K562 (cell line): ENCODE results near the gene SLIT1. TPM values are rescaled to one million over a fixed set of nuclear protein-coding genes. Genes with fewer than 3 reads are reported as not detected.

Experiments used
- ATAC-seq: fragments of 200-7000 bp; cut with Tn5 transposase; 3 replicates; pipeline ENCODE4 v1.9.1; 2020; ENCODE audit warnings: moderate library complexity
- BruUV-seq: library from RNA; stranded (reverse); fragments of 400-500 nt; replicated peaks from 2 replicates; lab custom pipeline; 2021; lab: Mats Ljungman, UMichigan
- CTCF ChIA-PET: fragments of 300-600 bp; formaldehyde crosslinking; extraction: SDS; loops from one replicate; lab custom pipeline; 2021; ENCODE audit warnings: low intra/inter-chr PET ratio; lab: Yijun Ruan, JAX
- POLR2A ChIA-PET: fragments of 300-600, 350-650 bp; sonication (Branson Sonifier 250); formaldehyde crosslinking; extraction: SDS; loops from one replicate; lab custom pipeline; 2021; ENCODE audit warnings: antibody characterized with exemption, inconsistent platforms; lab: Yijun Ruan, JAX
- DNase-seq, 4 experiments: peaks; one replicate each; pipeline versions ENCODE4 v3.0.0 to v3.0.0-alpha.2; 2011 to 2018; ENCODE audit warnings: low spot score in 3 of 4, mixed read lengths in 3 of 4; ENCODE audit errors: extremely low read depth in 1 of 4
- FAIRE-seq: peaks from 2 replicates; lab custom pipeline; 2011; peaks lifted over from hg19 to GRCh38; lab: Jason Lieb, UNC
- H2AFZ ChIP-seq: 2 replicates; pipeline ENCODE4 v1.6.0; 2011; ENCODE audit warnings: low read depth, low read length, control low read depth, inconsistent platforms
- H3K27ac ChIP-seq: fragments of 200-600 bp; 3 replicates; pipeline ENCODE4 v1.8.0; 2011; ENCODE audit warnings: low read depth, mild to moderate bottlenecking, control low read depth, inconsistent platforms, low read length, moderate library complexity, mixed read lengths; ENCODE audit errors: extremely low read depth
- H3K27me3 ChIP-seq, 2 experiments: fragments of 300-600 bp in 1 of 2; 2 replicates in 1 of 2; 3 replicates in 1 of 2; pipeline versions ENCODE4 v1.6.0 to v1.8.0; 2011; ENCODE audit warnings: inconsistent platforms in 2 of 2, low read length in 2 of 2, mild to moderate bottlenecking in 1 of 2, mixed read lengths in 1 of 2, moderate library complexity in 1 of 2; ENCODE audit not compliant: control insufficient read depth in 2 of 2, insufficient read depth in 2 of 2
- H3K36me3 ChIP-seq: fragments of 300-600 bp; 3 replicates; pipeline ENCODE4 v1.8.0; 2011; ENCODE audit warnings: mild to moderate bottlenecking, low read length, inconsistent platforms; ENCODE audit not compliant: control insufficient read depth, insufficient read depth
- H3K4me1 ChIP-seq, 2 experiments: fragments of 200-600 bp in 1 of 2; replicated peaks in 1 of 2; 2 replicates in 1 of 2; 3 replicates in 1 of 2; pipeline versions ENCODE4 v1.5.1 to v1.8.0; 2011; ENCODE audit warnings: inconsistent platforms in 2 of 2, low read length in 2 of 2, mild to moderate bottlenecking in 1 of 2, mixed read lengths in 1 of 2, moderate library complexity in 1 of 2; ENCODE audit not compliant: control insufficient read depth in 2 of 2, insufficient read depth in 2 of 2
- H3K4me2 ChIP-seq: 2 replicates; pipeline ENCODE4 v1.6.1; 2011; ENCODE audit warnings: low read length, control low read depth, inconsistent platforms, mixed read lengths; ENCODE audit not compliant: insufficient read depth
- H3K4me3 ChIP-seq: fragments of 200-600 bp; sonication (generic), shearing (Covaris generic); 2 replicates; pipeline ENCODE4 v1.5.1; 2016; ENCODE audit warnings: control low read depth, inconsistent platforms
- H3K79me2 ChIP-seq: fragments of 200-600 bp; 3 replicates; pipeline ENCODE4 v1.8.0; 2011; ENCODE audit warnings: low read length, inconsistent platforms; ENCODE audit not compliant: control insufficient read depth, insufficient read depth
- H3K9ac ChIP-seq, 2 experiments: 2 replicates each; pipeline versions ENCODE4 v1.6.0 to v1.6.1; 2011; ENCODE audit warnings: low read depth in 2 of 2, low read length in 2 of 2, control low read depth in 1 of 2, inconsistent platforms in 1 of 2, mild to moderate bottlenecking in 1 of 2, mixed read lengths in 1 of 2; ENCODE audit not compliant: insufficient read depth in 1 of 2
- H3K9me1 ChIP-seq: one replicate; pipeline ENCODE4 v1.6.0; 2011; ENCODE audit warnings: inconsistent platforms, mild to moderate bottlenecking, low read length, moderate library complexity; ENCODE audit not compliant: control insufficient read depth, insufficient read depth
- H3K9me3 ChIP-seq: replicated peaks from 2 replicates; pipeline ENCODE4 v1.5.1; 2011; ENCODE audit warnings: low read depth, low read length, inconsistent platforms; ENCODE audit not compliant: control insufficient read depth, insufficient read depth
- H4K20me1 ChIP-seq: replicated peaks from 2 replicates; pipeline ENCODE4 v1.6.1; 2011; ENCODE audit warnings: low read length, inconsistent platforms, mixed read lengths; ENCODE audit not compliant: control insufficient read depth, insufficient read depth
- FOS ChIP-seq: IDR thresholded peaks from 3 replicates; pipeline ENCODE4 v1.6.1; 2011; ENCODE audit not compliant: insufficient read length; ENCODE audit errors: extremely low read depth
- FOXA3 ChIP-seq, 2 experiments: fragments of 450-650 bp in 1 of 2; sonication (generic) in 1 of 2; formaldehyde crosslinking; IDR thresholded peaks in 1 of 2; conservative IDR thresholded peaks in 1 of 2; 2 replicates each; pipeline versions ENCODE4 v1.4.0 to v1.8.0; 2020 to 2022; ENCODE audit warnings: mild to moderate bottlenecking in 2 of 2, missing genetic modification reagents in 1 of 2
- HMG20A ChIP-seq: fragments of 450-650 bp; formaldehyde crosslinking; conservative IDR thresholded peaks from 2 replicates; pipeline ENCODE4 v1.4.0; 2020; ENCODE audit warnings: mild to moderate bottlenecking, mixed read lengths
- NFIC ChIP-seq: fragments of 450-650 bp; IDR thresholded peaks from 2 replicates; pipeline ENCODE4 v1.6.1; 2017; ENCODE audit warnings: mild to moderate bottlenecking, inconsistent platforms
- NR3C1 ChIP-seq: sonication (generic); formaldehyde crosslinking; IDR thresholded peaks from 2 replicates; pipeline ENCODE4 v1.8.1; 2022; ENCODE audit warnings: missing genetic modification reagents
- NUFIP1 ChIP-seq: fragments of 450-650 bp; IDR thresholded peaks from 2 replicates; pipeline ENCODE4 v1.6.1; 2018; ENCODE audit not compliant: partially characterized antibody
- RAD51 ChIP-seq: fragments of 450-650 bp; IDR thresholded peaks from 2 replicates; pipeline ENCODE4 v1.7.1; 2016; ENCODE audit warnings: low read depth, mild to moderate bottlenecking, borderline replicate concordance
- SMARCC2 ChIP-seq: fragments of 450-650 bp; IDR thresholded peaks from 2 replicates; pipeline ENCODE4 v1.6.1; 2017; ENCODE audit warnings: antibody characterized with exemption, moderate library complexity, mild to moderate bottlenecking, low read depth
- ZKSCAN8 ChIP-seq: fragments of 200-800 bp; sonication (Bioruptor generic); IDR thresholded peaks from 2 replicates; pipeline ENCODE4 v1.6.1; 2016; ENCODE audit warnings: missing genetic modification characterization, missing compliant biosample characterization
- ZNF445 ChIP-seq: fragments of 250-450 bp; sonication (Bioruptor Pico); IDR thresholded peaks from 2 replicates; pipeline ENCODE4 v1.4.0; 2020; ENCODE audit warnings: low read depth, mild to moderate bottlenecking, moderate library complexity
- WGBS: fragments of 100-300 bp; shearing (Covaris generic); methylation state at CpG from one replicate; pipeline ENCODE4 v1.1.6; 2016; ENCODE audit warnings: low coverage, mixed read lengths; ENCODE audit not compliant: insufficient coverage; ENCODE audit errors: missing lambda C conversion rate; 5-methylcytosine and 5-hydroxymethylcytosine counted together
- in situ Hi-C: fragments of 300-500 bp; cut with MboI; formaldehyde crosslinking; loops from 4 replicates; pipeline ENCODE4 v1.15.0; 2018; ENCODE audit warnings: inconsistent platforms, mixed read lengths
- intact Hi-C: fragments of 100-400 bp; cut with micrococcal nuclease; formaldehyde crosslinking; loops from 2 replicates; pipeline ENCODE4 v1.14.2; 2022
- polyA plus RNA-seq, 8 experiments: library from polyadenylated mRNA; depleted of rRNA in 4 of 8; stranded (reverse) in 5 of 8; unstranded in 3 of 8; fragments of >200 nt; fragmentation: Nextera tagmentation in 2 of 8; fragmentation: Illumina TruSeq in 1 of 8; extraction: Ambion mirVana in 2 of 8; extraction: Trizol in 1 of 8; gene quantifications; 2 replicates each; pipeline versions ENCODE4 v1.2.1 to v1.2.3, GENCODE V29; 2011 to 2014; ENCODE audit warnings: inconsistent platforms in 1 of 8, missing spikeins in 1 of 8
- total RNA-seq, 7 experiments: library from RNA; depleted of rRNA in 6 of 7; stranded (reverse); fragments of >200 nt in 6 of 7; fragmentation: Illumina TruSeq in 2 of 7; extraction: Trizol in 2 of 7; gene quantifications; 2 replicates each; pipeline versions ENCODE4 v1.2.1 to v1.2.3, GENCODE V29; 2011 to 2021; ENCODE audit warnings: low replicate concordance in 1 of 7
- TF ChIP-seq, protein P1 (sequence below): sonication (generic); formaldehyde crosslinking; IDR thresholded peaks from 2 replicates; pipeline ENCODE4 v1.8.1; 2022; ENCODE audit warnings: missing genetic modification reagents
- TF ChIP-seq, protein P2 (sequence below): fragments of 250-450 bp; sonication (Bioruptor Pico); IDR thresholded peaks from 2 replicates; pipeline ENCODE4 v1.8.0; 2022; ENCODE audit warnings: moderate library complexity, mild to moderate bottlenecking, inconsistent platforms
- TF ChIP-seq, protein P3 (sequence below): fragments of 450-650 bp; IDR thresholded peaks from 2 replicates; pipeline ENCODE4 v1.7.1; 2018; ENCODE audit warnings: mild to moderate bottlenecking, low read depth; ENCODE audit not compliant: partially characterized antibody

SLIT1 gene
- total and polyA plus RNA-seq, 9 of the 15 experiments (the other 6 are each of a cell fraction or from before 2014, with no cell fraction given): 0.01 to 0.11 (median 0.04) TPM; not detected in 3

DNA sequence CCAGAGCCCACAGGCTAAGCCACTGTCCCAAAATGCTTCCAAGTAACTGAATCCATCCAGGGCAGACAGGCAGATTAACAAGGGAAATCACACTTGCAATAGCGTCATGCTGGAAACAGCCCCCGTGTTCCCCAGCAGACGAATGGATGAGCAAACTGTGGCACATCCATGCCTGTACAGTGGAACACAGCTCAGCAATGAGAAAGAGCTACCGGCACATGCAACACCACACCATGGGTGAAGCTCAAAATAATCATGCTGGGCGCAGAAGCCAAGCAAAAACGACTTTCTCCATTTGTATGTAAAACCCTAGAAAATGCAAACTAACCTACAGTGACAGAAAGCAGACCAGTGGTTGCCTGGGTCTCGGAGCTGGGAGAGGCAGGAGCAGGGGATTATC is 153.1 kb downstream of the SLIT1 start:
- H2AFZ ChIP-seq: no peak overlapping the region
- POLR2A ChIA-PET: interaction anchor here (1.3 kb wide), 1 partner anchor 9 kb away, joined by 3 read pairs; no protein-coding TSS in a partner anchor
- H3K4me3 ChIP-seq: no peak overlapping the region
- H3K4me2 ChIP-seq: no peak overlapping the region
- WGBS: 0% methylated on average over 7 of the region's 7 CpGs
- no peaks in the 10 kb centered on the region for H4K20me1 ChIP-seq
- no peaks in the 10 kb centered on the region for H3K9me3 ChIP-seq
- H3K9me1 ChIP-seq: no peaks in the 10 kb centered on the region
- H3K4me1 ChIP-seq: peaks cover 0 to 2% of the 10 kb centered on the region in 2 experiments; a peak in 2 of 5 replicates
- CTCF ChIA-PET: no interaction called here
- TF ChIP-seq ZNF445 (CRISPR knock-in tag) (no peak), ZKSCAN8 (CRISPR knock-in tag) (no peak), HMG20A (CRISPR knock-in tag) (no peak), RAD51 (no peak), NR3C1 (no peak), SMARCC2 (no peak), FOS (no peak), NFIC (no peak), FOXA3 (CRISPR knock-in tag; conservative IDR thresholded peaks at IDR 0.05 in 1 of 2, IDR thresholded peaks at IDR 0.05 in 1 of 2) (no peak), NUFIP1 (no peak)
- TF ChIP-seq, protein P1, sequence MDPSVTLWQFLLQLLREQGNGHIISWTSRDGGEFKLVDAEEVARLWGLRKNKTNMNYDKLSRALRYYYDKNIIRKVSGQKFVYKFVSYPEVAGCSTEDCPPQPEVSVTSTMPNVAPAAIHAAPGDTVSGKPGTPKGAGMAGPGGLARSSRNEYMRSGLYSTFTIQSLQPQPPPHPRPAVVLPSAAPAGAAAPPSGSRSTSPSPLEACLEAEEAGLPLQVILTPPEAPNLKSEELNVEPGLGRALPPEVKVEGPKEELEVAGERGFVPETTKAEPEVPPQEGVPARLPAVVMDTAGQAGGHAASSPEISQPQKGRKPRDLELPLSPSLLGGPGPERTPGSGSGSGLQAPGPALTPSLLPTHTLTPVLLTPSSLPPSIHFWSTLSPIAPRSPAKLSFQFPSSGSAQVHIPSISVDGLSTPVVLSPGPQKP: no peak
- TF ChIP-seq, protein P2, sequence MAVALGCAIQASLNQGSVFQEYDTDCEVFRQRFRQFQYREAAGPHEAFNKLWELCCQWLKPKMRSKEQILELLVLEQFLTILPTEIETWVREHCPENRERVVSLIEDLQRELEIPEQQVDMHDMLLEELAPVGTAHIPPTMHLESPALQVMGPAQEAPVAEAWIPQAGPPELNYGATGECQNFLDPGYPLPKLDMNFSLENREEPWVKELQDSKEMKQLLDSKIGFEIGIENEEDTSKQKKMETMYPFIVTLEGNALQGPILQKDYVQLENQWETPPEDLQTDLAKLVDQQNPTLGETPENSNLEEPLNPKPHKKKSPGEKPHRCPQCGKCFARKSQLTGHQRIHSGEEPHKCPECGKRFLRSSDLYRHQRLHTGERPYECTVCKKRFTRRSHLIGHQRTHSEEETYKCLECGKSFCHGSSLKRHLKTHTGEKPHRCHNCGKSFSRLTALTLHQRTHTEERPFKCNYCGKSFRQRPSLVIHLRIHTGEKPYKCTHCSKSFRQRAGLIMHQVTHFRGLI (CRISPR knock-in tag): no peak
- TF ChIP-seq, protein P3, sequence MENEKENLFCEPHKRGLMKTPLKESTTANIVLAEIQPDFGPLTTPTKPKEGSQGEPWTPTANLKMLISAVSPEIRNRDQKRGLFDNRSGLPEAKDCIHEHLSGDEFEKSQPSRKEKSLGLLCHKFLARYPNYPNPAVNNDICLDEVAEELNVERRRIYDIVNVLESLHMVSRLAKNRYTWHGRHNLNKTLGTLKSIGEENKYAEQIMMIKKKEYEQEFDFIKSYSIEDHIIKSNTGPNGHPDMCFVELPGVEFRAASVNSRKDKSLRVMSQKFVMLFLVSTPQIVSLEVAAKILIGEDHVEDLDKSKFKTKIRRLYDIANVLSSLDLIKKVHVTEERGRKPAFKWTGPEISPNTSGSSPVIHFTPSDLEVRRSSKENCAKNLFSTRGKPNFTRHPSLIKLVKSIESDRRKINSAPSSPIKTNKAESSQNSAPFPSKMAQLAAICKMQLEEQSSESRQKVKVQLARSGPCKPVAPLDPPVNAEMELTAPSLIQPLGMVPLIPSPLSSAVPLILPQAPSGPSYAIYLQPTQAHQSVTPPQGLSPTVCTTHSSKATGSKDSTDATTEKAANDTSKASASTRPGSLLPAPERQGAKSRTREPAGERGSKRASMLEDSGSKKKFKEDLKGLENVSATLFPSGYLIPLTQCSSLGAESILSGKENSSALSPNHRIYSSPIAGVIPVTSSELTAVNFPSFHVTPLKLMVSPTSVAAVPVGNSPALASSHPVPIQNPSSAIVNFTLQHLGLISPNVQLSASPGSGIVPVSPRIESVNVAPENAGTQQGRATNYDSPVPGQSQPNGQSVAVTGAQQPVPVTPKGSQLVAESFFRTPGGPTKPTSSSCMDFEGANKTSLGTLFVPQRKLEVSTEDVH: no peak
- ATAC-seq: no peak
- FAIRE-seq: no peak
- no TSS peak for BruUV-seq
- intact Hi-C loops (no loop called here), in situ Hi-C loops (loop anchor here (10.0 kb wide), 1 partner anchor 388 kb away; no protein-coding TSS in a partner anchor)
- no peaks in the 10 kb centered on the region for H3K79me2 ChIP-seq
- no peak overlapping the region for H3K9ac ChIP-seq
- no peaks in the 10 kb centered on the region for H3K36me3 ChIP-seq
- H3K27me3 ChIP-seq: peaks cover 19 to 60% of the 10 kb centered on the region in 2 experiments; a peak in 4 of 5 replicates
- DNase-seq: no peak
- H3K27ac ChIP-seq: no peak overlapping the region
